K562 (cell line): Measurements from ENCODE around the gene ACOX1. TPM values are rescaled to one million over a fixed set of nuclear protein-coding genes. Genes with fewer than 3 reads are reported as not detected.
A peak's percentile ranks its signal among the peaks of the same experiment; 100 is the strongest.

ENCODE experiments used
- ARID2 ChIP-seq: fragments of 450-650 bp; IDR thresholded peaks from 2 replicates; pipeline ENCODE4 v1.6.1; 2017; ENCODE audit warnings: antibody characterized with exemption, mild to moderate bottlenecking
- BRF1 ChIP-seq: IDR thresholded peaks from 3 replicates; pipeline ENCODE4 v1.6.1; 2011; ENCODE audit warnings: borderline replicate concordance, mild to moderate bottlenecking; ENCODE audit not compliant: insufficient read length; ENCODE audit errors: extremely low read depth
- CHCHD3 ChIP-seq: fragments of 250-450 bp; sonication (Bioruptor Pico); IDR thresholded peaks from 2 replicates; pipeline ENCODE4 v2.1.2; 2022; ENCODE audit warnings: mild to moderate bottlenecking
- ELF2 ChIP-seq: fragments of 250-450 bp; sonication (Bioruptor Pico); IDR thresholded peaks from 2 replicates; pipeline ENCODE4 v1.5.0; 2021; ENCODE audit warnings: mild to moderate bottlenecking
- MCM2 ChIP-seq: fragments of 450-650 bp; IDR thresholded peaks from 2 replicates; pipeline ENCODE4 v1.6.1; 2017; ENCODE audit warnings: low read depth, mild to moderate bottlenecking
- MTA2 ChIP-seq: fragments of 450-650 bp; IDR thresholded peaks from 2 replicates; pipeline ENCODE4 v1.6.1; 2016; ENCODE audit warnings: low read depth
- NBN ChIP-seq: fragments of 450-650 bp; IDR thresholded peaks from 2 replicates; pipeline ENCODE4 v1.6.1; 2016; ENCODE audit warnings: low read depth, mild to moderate bottlenecking
- NR2C2 ChIP-seq, 2 experiments: fragments of 200-800 bp in 1 of 2; sonication (Bioruptor generic) in 1 of 2; sonication (generic) in 1 of 2; formaldehyde crosslinking in 1 of 2; IDR thresholded peaks; 2 replicates each; pipeline versions ENCODE4 v1.6.1 to v1.8.0; 2016 to 2022; ENCODE audit warnings: mild to moderate bottlenecking in 1 of 2, missing compliant biosample characterization in 1 of 2, missing genetic modification characterization in 1 of 2, missing genetic modification reagents in 1 of 2
- NR3C1 ChIP-seq: sonication (generic); formaldehyde crosslinking; IDR thresholded peaks from 2 replicates; pipeline ENCODE4 v1.8.1; 2022; ENCODE audit warnings: missing genetic modification reagents
- TAF1 ChIP-seq: IDR thresholded peaks from 2 replicates; pipeline ENCODE4 v1.6.1; 2011; ENCODE audit warnings: mild to moderate bottlenecking, low read length, moderate library complexity; ENCODE audit not compliant: insufficient read depth, control insufficient read depth, severe bottlenecking; ENCODE audit errors: extremely low read depth
- TCF7 ChIP-seq: sonication (generic); IDR thresholded peaks from 2 replicates; pipeline ENCODE4 v1.6.1; 2016; ENCODE audit warnings: antibody characterized with exemption, borderline replicate concordance
- ZNF197 ChIP-seq: fragments of 200-800 bp; sonication (Bioruptor generic); IDR thresholded peaks from 2 replicates; pipeline ENCODE4 v1.6.1; 2016; ENCODE audit warnings: low read depth, missing genetic modification characterization, missing compliant biosample characterization
- ZNF253 ChIP-seq: fragments of 250-450 bp; sonication (Bioruptor Pico); conservative IDR thresholded peaks from 2 replicates; pipeline ENCODE4 v1.6.1; 2021; ENCODE audit warnings: mild to moderate bottlenecking
- ZNF311 ChIP-seq: fragments of 250-450 bp; sonication (Bioruptor Pico); IDR thresholded peaks from 2 replicates; pipeline ENCODE4 v1.4.0; 2020; ENCODE audit warnings: mild to moderate bottlenecking, moderate library complexity
- ZNF766 ChIP-seq: fragments of 200-800 bp; sonication (Bioruptor generic); conservative IDR thresholded peaks from 2 replicates; pipeline ENCODE4 v1.6.1; 2016; ENCODE audit warnings: missing genetic modification characterization, missing compliant biosample characterization
- polyA plus RNA-seq, 8 experiments: library from polyadenylated mRNA; depleted of rRNA in 4 of 8; stranded (reverse) in 5 of 8; unstranded in 3 of 8; fragments of >200 nt; fragmentation: Nextera tagmentation in 2 of 8; fragmentation: Illumina TruSeq in 1 of 8; extraction: Ambion mirVana in 2 of 8; extraction: Trizol in 1 of 8; gene quantifications; 2 replicates each; pipeline versions ENCODE4 v1.2.1 to v1.2.3, GENCODE V29; 2011 to 2014; ENCODE audit warnings: inconsistent platforms in 1 of 8, missing spikeins in 1 of 8
- total RNA-seq, 7 experiments: library from RNA; depleted of rRNA in 6 of 7; stranded (reverse); fragments of >200 nt in 6 of 7; fragmentation: Illumina TruSeq in 2 of 7; extraction: Trizol in 2 of 7; gene quantifications; 2 replicates each; pipeline versions ENCODE4 v1.2.1 to v1.2.3, GENCODE V29; 2011 to 2021; ENCODE audit warnings: low replicate concordance in 1 of 7
- TF ChIP-seq, protein P1 (sequence below): sonication (generic); formaldehyde crosslinking; IDR thresholded peaks from 2 replicates; pipeline ENCODE4 v1.8.0; 2023; ENCODE audit warnings: missing genetic modification reagents, mild to moderate bottlenecking, borderline replicate concordance
- TF ChIP-seq, protein P2 (sequence below), 2 experiments: IDR thresholded peaks; 2 replicates each; pipeline ENCODE4 v1.6.1; 2012; ENCODE audit warnings: improper control_type of control experiment in 2 of 2, low read depth in 2 of 2, low read length in 2 of 2, borderline replicate concordance in 1 of 2

The ACOX1 gene
- total and polyA plus RNA-seq, 9 of the 15 experiments (the other 6 are each of a cell fraction or from before 2014, with no cell fraction given), result 7.8 to 24.1 (median 14.5) TPM

DNA sequence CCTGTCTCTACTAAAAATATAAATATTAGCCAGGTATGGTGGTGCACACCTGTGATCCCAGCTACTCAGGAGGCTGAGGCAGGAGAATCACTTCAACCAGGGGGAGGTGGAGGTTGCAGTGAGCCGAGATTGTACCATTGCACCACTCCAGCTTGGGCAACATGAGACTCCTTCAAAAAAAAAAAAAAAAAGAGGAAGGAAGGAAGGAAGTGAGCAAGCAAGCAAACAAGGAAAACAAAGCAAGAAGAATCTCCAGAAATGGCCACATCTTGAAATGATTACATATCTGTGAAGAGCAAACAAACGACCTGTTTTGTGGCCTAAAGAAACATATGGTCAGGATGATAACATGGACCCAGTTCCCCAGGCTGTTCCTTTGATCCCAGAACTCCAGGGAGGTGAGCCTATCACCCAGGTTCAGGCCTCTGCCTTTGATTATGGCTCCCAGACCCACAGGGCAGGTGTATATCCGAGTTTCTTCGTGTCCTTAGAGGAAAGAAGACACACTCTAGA lies 8.9 kb downstream of the ACOX1 start (continued):
- TF ChIP-seq, protein P1, sequence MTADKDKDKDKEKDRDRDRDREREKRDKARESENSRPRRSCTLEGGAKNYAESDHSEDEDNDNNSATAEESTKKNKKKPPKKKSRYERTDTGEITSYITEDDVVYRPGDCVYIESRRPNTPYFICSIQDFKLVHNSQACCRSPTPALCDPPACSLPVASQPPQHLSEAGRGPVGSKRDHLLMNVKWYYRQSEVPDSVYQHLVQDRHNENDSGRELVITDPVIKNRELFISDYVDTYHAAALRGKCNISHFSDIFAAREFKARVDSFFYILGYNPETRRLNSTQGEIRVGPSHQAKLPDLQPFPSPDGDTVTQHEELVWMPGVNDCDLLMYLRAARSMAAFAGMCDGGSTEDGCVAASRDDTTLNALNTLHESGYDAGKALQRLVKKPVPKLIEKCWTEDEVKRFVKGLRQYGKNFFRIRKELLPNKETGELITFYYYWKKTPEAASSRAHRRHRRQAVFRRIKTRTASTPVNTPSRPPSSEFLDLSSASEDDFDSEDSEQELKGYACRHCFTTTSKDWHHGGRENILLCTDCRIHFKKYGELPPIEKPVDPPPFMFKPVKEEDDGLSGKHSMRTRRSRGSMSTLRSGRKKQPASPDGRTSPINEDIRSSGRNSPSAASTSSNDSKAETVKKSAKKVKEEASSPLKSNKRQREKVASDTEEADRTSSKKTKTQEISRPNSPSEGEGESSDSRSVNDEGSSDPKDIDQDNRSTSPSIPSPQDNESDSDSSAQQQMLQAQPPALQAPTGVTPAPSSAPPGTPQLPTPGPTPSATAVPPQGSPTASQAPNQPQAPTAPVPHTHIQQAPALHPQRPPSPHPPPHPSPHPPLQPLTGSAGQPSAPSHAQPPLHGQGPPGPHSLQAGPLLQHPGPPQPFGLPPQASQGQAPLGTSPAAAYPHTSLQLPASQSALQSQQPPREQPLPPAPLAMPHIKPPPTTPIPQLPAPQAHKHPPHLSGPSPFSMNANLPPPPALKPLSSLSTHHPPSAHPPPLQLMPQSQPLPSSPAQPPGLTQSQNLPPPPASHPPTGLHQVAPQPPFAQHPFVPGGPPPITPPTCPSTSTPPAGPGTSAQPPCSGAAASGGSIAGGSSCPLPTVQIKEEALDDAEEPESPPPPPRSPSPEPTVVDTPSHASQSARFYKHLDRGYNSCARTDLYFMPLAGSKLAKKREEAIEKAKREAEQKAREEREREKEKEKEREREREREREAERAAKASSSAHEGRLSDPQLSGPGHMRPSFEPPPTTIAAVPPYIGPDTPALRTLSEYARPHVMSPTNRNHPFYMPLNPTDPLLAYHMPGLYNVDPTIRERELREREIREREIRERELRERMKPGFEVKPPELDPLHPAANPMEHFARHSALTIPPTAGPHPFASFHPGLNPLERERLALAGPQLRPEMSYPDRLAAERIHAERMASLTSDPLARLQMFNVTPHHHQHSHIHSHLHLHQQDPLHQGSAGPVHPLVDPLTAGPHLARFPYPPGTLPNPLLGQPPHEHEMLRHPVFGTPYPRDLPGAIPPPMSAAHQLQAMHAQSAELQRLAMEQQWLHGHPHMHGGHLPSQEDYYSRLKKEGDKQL, result no peak
- TF ChIP-seq NR2C2 (CRISPR knock-in tag; IDR thresholded peaks at IDR 0.05), result no peak
- TF ChIP-seq NR2C2 (tag; IDR thresholded peaks at IDR 0.05), result peak; percentile 72
- peak; percentile 96 for TF ChIP-seq MTA2
- TF ChIP-seq NR3C1 (CRISPR knock-in tag), result no peak
- no peak for TF ChIP-seq ZNF253 (CRISPR knock-in tag)
- TF ChIP-seq ZNF197 (CRISPR knock-in tag), result peak; percentile 30; the same call in 1 of the 2 replicates
- TF ChIP-seq TAF1, result no peak
- peak; percentile 86 for TF ChIP-seq ZNF766 (CRISPR knock-in tag)
- TF ChIP-seq NBN, result peak; percentile 89; the same call in 1 of the 2 replicates
- TF ChIP-seq BRF1, result no peak
- no peak for TF ChIP-seq CHCHD3 (CRISPR knock-in tag)
- no peak for TF ChIP-seq ARID2
- TF ChIP-seq ZNF311, result no peak
- TF ChIP-seq, protein P2, sequence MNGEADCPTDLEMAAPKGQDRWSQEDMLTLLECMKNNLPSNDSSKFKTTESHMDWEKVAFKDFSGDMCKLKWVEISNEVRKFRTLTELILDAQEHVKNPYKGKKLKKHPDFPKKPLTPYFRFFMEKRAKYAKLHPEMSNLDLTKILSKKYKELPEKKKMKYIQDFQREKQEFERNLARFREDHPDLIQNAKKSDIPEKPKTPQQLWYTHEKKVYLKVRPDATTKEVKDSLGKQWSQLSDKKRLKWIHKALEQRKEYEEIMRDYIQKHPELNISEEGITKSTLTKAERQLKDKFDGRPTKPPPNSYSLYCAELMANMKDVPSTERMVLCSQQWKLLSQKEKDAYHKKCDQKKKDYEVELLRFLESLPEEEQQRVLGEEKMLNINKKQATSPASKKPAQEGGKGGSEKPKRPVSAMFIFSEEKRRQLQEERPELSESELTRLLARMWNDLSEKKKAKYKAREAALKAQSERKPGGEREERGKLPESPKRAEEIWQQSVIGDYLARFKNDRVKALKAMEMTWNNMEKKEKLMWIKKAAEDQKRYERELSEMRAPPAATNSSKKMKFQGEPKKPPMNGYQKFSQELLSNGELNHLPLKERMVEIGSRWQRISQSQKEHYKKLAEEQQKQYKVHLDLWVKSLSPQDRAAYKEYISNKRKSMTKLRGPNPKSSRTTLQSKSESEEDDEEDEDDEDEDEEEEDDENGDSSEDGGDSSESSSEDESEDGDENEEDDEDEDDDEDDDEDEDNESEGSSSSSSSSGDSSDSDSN (IDR thresholded peaks at IDR 0.05; ENCODE audit: borderline replicate concordance in 1 of 2, low read depth in 2 of 2, low read length in 2 of 2), result no peak
- TF ChIP-seq MCM2, result no peak
- peak; percentile 90; the same call in 1 of the 2 replicates for TF ChIP-seq TCF7
- no peak for TF ChIP-seq ELF2 (CRISPR knock-in tag)
